HEK293 (cell line): Measurements from ENCODE around the gene SEMG1.

Experiments used
- CTCF ChIA-PET: fragments of 350-600 bp; formaldehyde crosslinking; extraction: SDS; loops from one replicate; lab custom pipeline; 2021; ENCODE audit warnings: antibody characterized with exemption; lab: Yijun Ruan, JAX
- POLR2A ChIA-PET: fragments of 300-600 bp; formaldehyde crosslinking; extraction: SDS; loops from one replicate; lab custom pipeline; 2020; ENCODE audit warnings: antibody characterized with exemption, inconsistent platforms; lab: Yijun Ruan, JAX
- H3K27ac ChIP-seq: fragments of 200-500 bp; sonication (Bioruptor generic); 2 replicates; pipeline ENCODE4 v1.5.1; 2014; ENCODE audit warnings: low read depth, low read length, control low read depth, inconsistent platforms; ENCODE audit errors: extremely low read depth
- H3K36me3 ChIP-seq, 2 experiments: fragments of 200-500 bp in 1 of 2; sonication (Bioruptor generic) in 1 of 2; 1 replicate in 1 of 2; 2 replicates in 1 of 2; pipeline ENCODE4 v1.5.1; 2014 to 2017; ENCODE audit warnings: inconsistent platforms in 2 of 2, low read length in 2 of 2; ENCODE audit not compliant: control insufficient read depth in 2 of 2, insufficient read depth in 1 of 2
- H3K4me1 ChIP-seq: fragments of 200-500 bp; sonication (Bioruptor generic); 2 replicates; pipeline ENCODE4 v1.5.1; 2014; ENCODE audit warnings: mild to moderate bottlenecking, low read length, inconsistent platforms; ENCODE audit not compliant: control insufficient read depth, insufficient read depth
- H3K4me3 ChIP-seq: 2 replicates; pipeline ENCODE4 v1.5.1; 2011; ENCODE audit warnings: low read depth, mild to moderate bottlenecking, control low read depth, low read length, moderate library complexity
- H3K9me3 ChIP-seq: fragments of 200-500 bp; sonication (Bioruptor generic); 2 replicates; pipeline ENCODE4 v1.5.1; 2014; ENCODE audit warnings: low read depth, low read length, inconsistent platforms; ENCODE audit not compliant: control insufficient read depth, insufficient read depth
- BCL11B ChIP-seq: fragments of 450-650 bp; formaldehyde crosslinking; IDR thresholded peaks from 2 replicates; pipeline ENCODE4 v1.5.1; 2016; ENCODE audit warnings: low read depth, missing biosample characterization, missing genetic modification characterization
- GLI2 ChIP-seq: fragments of 450-650 bp; formaldehyde crosslinking; IDR thresholded peaks from 2 replicates; pipeline ENCODE4; 2017; ENCODE audit warnings: missing biosample characterization, missing genetic modification characterization, low read depth, borderline replicate concordance
- IKZF3 ChIP-seq: fragments of 450-650 bp; IDR thresholded peaks from 2 replicates; pipeline ENCODE4 v1.5.0; 2018; ENCODE audit warnings: missing biosample characterization, mild to moderate bottlenecking, missing genetic modification characterization, moderate library complexity
- PRDM10 ChIP-seq: fragments of 450-650 bp; formaldehyde crosslinking; IDR thresholded peaks from 2 replicates; pipeline ENCODE4 v1.5.1; 2016; ENCODE audit warnings: missing biosample characterization, missing genetic modification characterization
- SCRT2 ChIP-seq: fragments of 450-650 bp; formaldehyde crosslinking; IDR thresholded peaks from 2 replicates; pipeline ENCODE4 v1.5.1; 2016; ENCODE audit warnings: missing biosample characterization, missing genetic modification characterization
- YY1 ChIP-seq: fragments of 450-650 bp; formaldehyde crosslinking; IDR thresholded peaks from 2 replicates; pipeline ENCODE4 v1.5.1; 2018; ENCODE audit warnings: missing biosample characterization, missing genetic modification characterization
- ZBTB48 ChIP-seq: fragments of 450-650 bp; formaldehyde crosslinking; IDR thresholded peaks from 2 replicates; pipeline ENCODE4 v1.5.1; 2016; ENCODE audit warnings: missing biosample characterization, missing genetic modification characterization
- ZNF19 ChIP-seq: fragments of 450-650 bp; formaldehyde crosslinking; IDR thresholded peaks from 2 replicates; pipeline ENCODE4; 2016; ENCODE audit warnings: missing biosample characterization, missing genetic modification characterization, low read depth
- ZNF223 ChIP-seq: fragments of 450-650 bp; formaldehyde crosslinking; IDR thresholded peaks from 2 replicates; pipeline ENCODE4 v1.5.1; 2016; ENCODE audit warnings: missing biosample characterization, missing genetic modification characterization
- ZNF280C ChIP-seq: fragments of 450-650 bp; formaldehyde crosslinking; IDR thresholded peaks from 2 replicates; pipeline ENCODE4 v1.5.1; 2016; ENCODE audit warnings: missing biosample characterization, missing genetic modification characterization
- ZNF302 ChIP-seq: fragments of 450-650 bp; formaldehyde crosslinking; IDR thresholded peaks from 2 replicates; pipeline ENCODE4 v1.5.1; 2016; ENCODE audit warnings: missing biosample characterization, missing genetic modification characterization, low read depth
- ZNF366 ChIP-seq: fragments of 450-650 bp; formaldehyde crosslinking; conservative IDR thresholded peaks from 2 replicates; pipeline ENCODE4 v1.5.1; 2016; ENCODE audit warnings: missing biosample characterization, missing genetic modification characterization
- ZNF37A ChIP-seq: fragments of 450-650 bp; IDR thresholded peaks from 2 replicates; pipeline ENCODE4 v1.5.1; 2018; ENCODE audit warnings: missing biosample characterization, missing genetic modification characterization
- ZNF391 ChIP-seq: fragments of 450-650 bp; formaldehyde crosslinking; IDR thresholded peaks from 2 replicates; pipeline ENCODE4 v1.5.1; 2016; ENCODE audit warnings: low read depth, missing biosample characterization, missing genetic modification characterization, borderline replicate concordance
- ZNF423 ChIP-seq: fragments of 450-650 bp; formaldehyde crosslinking; IDR thresholded peaks from 2 replicates; pipeline ENCODE4 v1.5.1; 2016; ENCODE audit warnings: missing biosample characterization, missing genetic modification characterization
- ZNF513 ChIP-seq: fragments of 450-650 bp; IDR thresholded peaks from 2 replicates; pipeline ENCODE4 v1.5.1; 2018; ENCODE audit warnings: missing biosample characterization, missing genetic modification characterization
- ZNF571 ChIP-seq: fragments of 450-650 bp; formaldehyde crosslinking; IDR thresholded peaks from 2 replicates; pipeline ENCODE4 v1.5.0; 2017; ENCODE audit warnings: missing biosample characterization, missing genetic modification characterization
- ZNF600 ChIP-seq: fragments of 450-650 bp; formaldehyde crosslinking; IDR thresholded peaks from 2 replicates; pipeline ENCODE4 v1.5.1; 2016; ENCODE audit warnings: missing biosample characterization, missing genetic modification characterization
- ZNF677 ChIP-seq: fragments of 450-650 bp; IDR thresholded peaks from 2 replicates; pipeline ENCODE4 v1.5.0; 2018; ENCODE audit warnings: missing biosample characterization, mild to moderate bottlenecking, missing genetic modification characterization, moderate library complexity
- ZNF777 ChIP-seq: fragments of 450-650 bp; formaldehyde crosslinking; IDR thresholded peaks from 2 replicates; pipeline ENCODE4 v1.5.1; 2017; ENCODE audit warnings: missing biosample characterization, missing genetic modification characterization, borderline replicate concordance
- ZNF791 ChIP-seq: fragments of 450-650 bp; formaldehyde crosslinking; IDR thresholded peaks from 2 replicates; pipeline ENCODE4 v1.5.1; 2016; ENCODE audit warnings: missing biosample characterization, missing genetic modification characterization
- ZSCAN18 ChIP-seq: fragments of 450-650 bp; formaldehyde crosslinking; IDR thresholded peaks from 2 replicates; pipeline ENCODE4 v1.5.1; 2016; ENCODE audit warnings: missing biosample characterization, missing genetic modification characterization

The SEMG1 gene

GRCh38 chr20:45230631-45231030 is 23.8 kb downstream of the SEMG1 start (continued):
- TF ChIP-seq ZNF600 (tag by site-specific recombination) (no peak), ZNF302 (no peak), ZNF37A (tag by site-specific recombination) (no peak), ZBTB48 (tag by site-specific recombination) (no peak), GLI2 (tag by site-specific recombination) (no peak), ZSCAN18 (tag by site-specific recombination) (no peak)

- CTCF ChIA-PET: interaction anchor here (1.0 to 1.2 kb wide), 2 partner anchors 10 to 55 kb away, joined by 3 to 4 read pairs; no protein-coding TSS in a partner anchor
Measured at GRCh38 chr20:45235995-45236394, 29.2 kb downstream of the SEMG1 start.

GRCh38 chr20:45238139-45238538 is 31.3 kb downstream of the SEMG1 start:
- H3K36me3 ChIP-seq: no peaks in the 10 kb centered on the region
- CTCF ChIA-PET: interaction anchor here (0.7 kb wide), 1 partner anchor 477 kb away, joined by 8 read pairs; no protein-coding TSS in a partner anchor
- TF ChIP-seq ZNF366 (tag by site-specific recombination): peak; percentile 86
- no peak for TF ChIP-seq PRDM10 (tag by site-specific recombination)
- TF ChIP-seq, all 188 proteins: peak for 1
- no peak overlapping the region for H3K4me3 ChIP-seq
- POLR2A ChIA-PET: interaction anchor here (0.6 kb wide), 1 partner anchor 13 kb away, joined by 4 read pairs; no protein-coding TSS in a partner anchor
- H3K4me1 ChIP-seq: no peaks in the 10 kb centered on the region
- H3K9me3 ChIP-seq: no peaks in the 10 kb centered on the region
- H3K27ac ChIP-seq: no peak overlapping the region

More at GRCh38 chr20:45235995-45236394, 29.2 kb downstream of the SEMG1 start:
- H3K36me3 ChIP-seq: no peaks in the 10 kb centered on the region
- no peaks in the 10 kb centered on the region for H3K9me3 ChIP-seq
- no peaks in the 10 kb centered on the region for H3K4me1 ChIP-seq
- H3K27ac ChIP-seq: no peak overlapping the region
- POLR2A ChIA-PET: no interaction called here
- H3K4me3 ChIP-seq: no peak overlapping the region
- TF ChIP-seq SCRT2 (tag by site-specific recombination): peak; percentile 55
- TF ChIP-seq ZNF677 (tag by site-specific recombination): no peak

- CTCF ChIA-PET: interaction anchor here (0.5 to 2.9 kb wide), 6 partner anchors 8 to 48 kb away, joined by 4 to 15 read pairs (median 4); partner anchors contain the start of gene SLPI
- H3K36me3 ChIP-seq: no peaks in the 10 kb centered on the region
- peaks cover 23% of the 10 kb centered on the region for H3K4me1 ChIP-seq
- H3K27ac ChIP-seq: no peak overlapping the region
- H3K9me3 ChIP-seq: no peaks in the 10 kb centered on the region
- H3K4me3 ChIP-seq: no peak overlapping the region
- POLR2A ChIA-PET: no interaction called here
- TF ChIP-seq BCL11B: no peak
- TF ChIP-seq ZNF791 (tag by site-specific recombination): no peak
- no peak for TF ChIP-seq ZNF423 (tag by site-specific recombination)
- TF ChIP-seq YY1 (tag by site-specific recombination): no peak
- TF ChIP-seq ZNF571 (tag by site-specific recombination): no peak
- no peak for TF ChIP-seq ZNF223
- no peak for TF ChIP-seq ZNF19 (tag by site-specific recombination)
- no peak for TF ChIP-seq ZNF513 (tag by site-specific recombination)
- TF ChIP-seq ZNF391 (tag by site-specific recombination): no peak
- no peak for TF ChIP-seq ZNF777 (tag by site-specific recombination)
- TF ChIP-seq IKZF3 (tag by site-specific recombination): no peak
- TF ChIP-seq ZNF280C: no peak
Measured at GRCh38 chr20:45246109-45246508, 39.3 kb downstream of the SEMG1 start.
